GM21447 (cell line): ENCODE measurements around the gene UPF3A.

ENCODE experiments used
- ATAC-seq: cut with Tn5 transposase; IDR thresholded peaks from one replicate; pipeline ENCODE4 v1.9.1; 2021; ENCODE audit not compliant: unreplicated experiment

The UPF3A gene

GRCh38 chr13:114303700-114304327, 22.4 kb downstream of the UPF3A start:
- no peak for ATAC-seq

- ATAC-seq: no peak
Measured at GRCh38 chr13:114304346-114305034, 23.1 kb downstream of the UPF3A start.

GRCh38 chr13:114309086-114309485, 27.7 kb downstream of the UPF3A start:
- ATAC-seq: no peak

- ATAC-seq: no peak
Measured at GRCh38 chr13:114309806-114310410, 28.5 kb downstream of the UPF3A start.

- ATAC-seq: no peak
Measured at GRCh38 chr13:114310956-114311355, 29.6 kb downstream of the UPF3A start.

- no peak for ATAC-seq
Measured at GRCh38 chr13:114311387-114311786, 30.0 kb downstream of the UPF3A start.

GRCh38 chr13:114311908-114312307, 30.5 kb downstream of the UPF3A start:
- no peak for ATAC-seq

- peak; percentile 35 for ATAC-seq
Measured at GRCh38 chr13:114313061-114313860, 31.9 kb downstream of the UPF3A start.

- ATAC-seq: peak; percentile 69
Measured at GRCh38 chr13:114314074-114314912, 32.9 kb downstream of the UPF3A start, which contains the start of gene CHAMP1. Gene CHAMP1, plus strand, starts transcription at chr13:114314503. Its CDS starts 9,340 bp downstream, at chr13:114323843.

GRCh38 chr13:114315074-114315785, 33.8 kb downstream of the UPF3A start:
- no peak for ATAC-seq

- ATAC-seq: no peak
Measured at GRCh38 chr13:114318624-114319023, 37.2 kb downstream of the UPF3A start.

- no peak for ATAC-seq
Measured at GRCh38 chr13:114319441-114319913, 38.1 kb downstream of the UPF3A start.

- ATAC-seq: no peak
Measured at GRCh38 chr13:114320065-114320464, 38.7 kb downstream of the UPF3A start.

- no peak for ATAC-seq
Measured at GRCh38 chr13:114321256-114321655, 39.9 kb downstream of the UPF3A start.

- ATAC-seq: no peak
Measured at GRCh38 chr13:114323349-114323748, 41.9 kb downstream of the UPF3A start.

- no peak for ATAC-seq
Measured at GRCh38 chr13:114324334-114324733, 42.9 kb downstream of the UPF3A start.

GRCh38 chr13:114325729-114326128, 44.3 kb downstream of the UPF3A start:
- no peak for ATAC-seq

- no peak for ATAC-seq
Measured at GRCh38 chr13:114328034-114328433, 46.6 kb downstream of the UPF3A start.

- ATAC-seq: no peak
Measured at GRCh38 chr13:114328595-114328994, 47.2 kb downstream of the UPF3A start.

GRCh38 chr13:114330086-114330485, 48.7 kb downstream of the UPF3A start:
- no peak for ATAC-seq
